ENCODE data around the gene LAMB1.

DNA sequence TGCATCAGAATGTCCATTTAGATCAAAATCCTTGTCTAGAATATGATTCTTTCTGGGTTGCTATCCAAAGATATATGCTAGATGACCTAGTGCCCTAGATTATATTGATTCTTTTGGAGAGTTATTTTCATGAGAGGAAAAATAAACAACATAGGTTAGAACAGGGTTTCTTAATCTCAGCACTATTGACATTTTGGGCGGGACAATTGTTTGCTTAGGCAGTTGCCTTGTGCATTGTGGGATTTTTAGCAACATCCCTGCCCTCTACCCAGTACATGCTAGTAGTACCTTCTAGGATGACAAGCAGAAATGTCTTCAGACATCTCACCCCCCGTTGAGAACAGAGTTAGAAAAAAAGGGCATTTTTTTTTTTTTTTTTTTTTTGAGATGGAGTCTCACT, 25.1 kb upstream of the LAMB1 start:
- TF ChIP-seq, protein P1, sequence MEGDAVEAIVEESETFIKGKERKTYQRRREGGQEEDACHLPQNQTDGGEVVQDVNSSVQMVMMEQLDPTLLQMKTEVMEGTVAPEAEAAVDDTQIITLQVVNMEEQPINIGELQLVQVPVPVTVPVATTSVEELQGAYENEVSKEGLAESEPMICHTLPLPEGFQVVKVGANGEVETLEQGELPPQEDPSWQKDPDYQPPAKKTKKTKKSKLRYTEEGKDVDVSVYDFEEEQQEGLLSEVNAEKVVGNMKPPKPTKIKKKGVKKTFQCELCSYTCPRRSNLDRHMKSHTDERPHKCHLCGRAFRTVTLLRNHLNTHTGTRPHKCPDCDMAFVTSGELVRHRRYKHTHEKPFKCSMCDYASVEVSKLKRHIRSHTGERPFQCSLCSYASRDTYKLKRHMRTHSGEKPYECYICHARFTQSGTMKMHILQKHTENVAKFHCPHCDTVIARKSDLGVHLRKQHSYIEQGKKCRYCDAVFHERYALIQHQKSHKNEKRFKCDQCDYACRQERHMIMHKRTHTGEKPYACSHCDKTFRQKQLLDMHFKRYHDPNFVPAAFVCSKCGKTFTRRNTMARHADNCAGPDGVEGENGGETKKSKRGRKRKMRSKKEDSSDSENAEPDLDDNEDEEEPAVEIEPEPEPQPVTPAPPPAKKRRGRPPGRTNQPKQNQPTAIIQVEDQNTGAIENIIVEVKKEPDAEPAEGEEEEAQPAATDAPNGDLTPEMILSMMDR (conservative IDR thresholded peaks at IDR 0.05; ENCODE audit: low read depth, low read length), result no peak
- no peak for TF ChIP-seq EZH2phosphoT487 (IDR thresholded peaks at IDR 0.05; ENCODE audit: borderline replicate concordance, low read length)
